Esophagus squamous epithelium (tissue), 5 donors: ENCODE data around the gene MYBPC2. TPM values are rescaled to one million over a fixed set of nuclear protein-coding genes. Genes with fewer than 3 reads are reported as not detected.

Experiments
- DNase-seq: peaks from one replicate; lab custom pipeline; 2025; lab: John Stamatoyannopoulos, UW
- H3K27ac ChIP-seq, 4 donors: fragments of 200-600 bp; sonication (generic); one replicate each; pipeline ENCODE4 v1.5.1; 2016 to 2019; ENCODE audit warnings: mild to moderate bottlenecking in 1 of 4
- H3K27me3 ChIP-seq, 4 donors: fragments of 200-600 bp; sonication (generic); 1 replicate in 3 of 4; 2 replicates in 1 of 4; pipeline versions ENCODE4 v1.5.1 to v1.6.0; 2017 to 2021; ENCODE audit warnings: antibody characterized with exemption in 1 of 4
- H3K36me3 ChIP-seq, 3 donors: fragments of 200-600 bp; sonication (generic); one replicate each; pipeline ENCODE4 v1.5.1; 2016 to 2019
- H3K4me1 ChIP-seq, 3 donors: fragments of 200-600 bp; sonication (generic); one replicate each; pipeline ENCODE4 v1.5.1; 2017 to 2019
- H3K4me3 ChIP-seq, 4 donors: fragments of 200-600 bp; sonication (generic); 1 replicate in 3 of 4; 2 replicates in 1 of 4; pipeline ENCODE4 v1.5.1; 2016 to 2019; ENCODE audit warnings: mild to moderate bottlenecking in 2 of 4, moderate library complexity in 1 of 4
- H3K9me3 ChIP-seq, 3 donors: fragments of 200-600 bp; sonication (generic); one replicate each; pipeline ENCODE4 v1.5.1; 2016 to 2019
- POLR2A ChIP-seq, 4 donors: fragments of 450-650 bp; IDR thresholded peaks; one replicate each; pipeline ENCODE4 v1.6.1; 2017; ENCODE audit warnings: antibody characterized with exemption in 4 of 4, mild to moderate bottlenecking in 4 of 4, moderate library complexity in 3 of 4
- WGBS, 2 donors: methylation state at CpG; one replicate each; pipeline ENCODE4 v1.1.5; 2018; 5-methylcytosine and 5-hydroxymethylcytosine counted together
- intact Hi-C: fragments of 100-400 bp; cut with DNase I; formaldehyde crosslinking; loops from one replicate; pipeline ENCODE4 v1.15.0; 2022
- total RNA-seq, 4 donors: library from RNA; depleted of rRNA; stranded (reverse); fragments of >200 nt; gene quantifications; one replicate each; pipeline ENCODE4 v1.1.0, GENCODE V29; 2016
- TF ChIP-seq, protein P1 (sequence below), 6 experiments: fragments of 450-650 bp in 4 of 6; fragments of 200-600 bp in 2 of 6; sonication (generic) in 2 of 6; IDR thresholded peaks; one replicate each; pipeline ENCODE4 v1.5.1; 2016 to 2019; ENCODE audit warnings: antibody characterized with exemption in 6 of 6, mild to moderate bottlenecking in 4 of 6, moderate library complexity in 4 of 6
- donor health status: DM: yes; HTN: yes; CAD: no.

The MYBPC2 gene
- total RNA-seq, 4 donors from 2014 or later, result 0.19 TPM; not detected in 3

DNA sequence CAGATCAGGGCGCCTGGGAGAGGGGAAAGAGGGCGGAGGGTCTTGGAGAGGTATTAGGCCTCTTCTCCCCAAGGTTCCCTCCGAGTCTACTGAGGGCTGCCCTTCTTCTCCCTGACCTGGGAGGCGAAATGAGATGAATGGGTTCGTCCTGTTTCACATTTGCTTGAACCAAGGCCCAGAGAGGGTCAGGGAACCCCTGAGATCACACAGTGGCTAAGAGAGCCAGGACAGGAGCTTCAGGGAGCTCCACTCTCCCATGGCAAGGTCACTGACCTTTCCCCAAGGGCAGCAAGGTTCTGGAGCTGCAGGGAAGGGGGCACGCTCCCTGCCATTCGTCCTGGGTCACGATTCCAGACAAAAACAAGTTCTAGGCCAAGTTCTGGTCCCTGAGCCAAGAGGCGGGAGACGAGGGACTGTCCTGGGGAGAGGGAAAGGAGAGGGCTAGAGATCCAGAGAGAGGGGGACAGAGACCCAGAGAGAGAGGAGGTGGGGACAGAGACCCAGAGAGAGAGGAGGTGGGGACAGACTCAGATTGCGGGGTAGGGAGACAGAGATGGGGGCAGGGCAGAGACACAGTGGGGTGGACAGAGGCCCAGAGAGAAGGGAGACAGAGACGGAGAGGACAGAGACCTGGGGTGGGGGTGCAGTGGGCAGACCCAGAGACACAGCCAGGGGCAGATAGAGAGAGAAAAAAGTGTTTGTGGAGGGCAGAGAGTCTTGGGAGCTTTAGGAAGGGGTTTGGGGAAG, 80.5 kb downstream of the MYBPC2 start:
- WGBS, 2 donors, result 53 to 62% methylated on average over 10 to 11 of the region's 12 CpGs
- no peak overlapping the region for H3K27ac ChIP-seq
- intact Hi-C loops, result no loop called here
- H3K36me3 ChIP-seq, result peaks cover 0 to 5% (median 0%) of the 10 kb centered on the region in 3 donors
- H3K4me3 ChIP-seq, result no peak overlapping the region
- H3K9me3 ChIP-seq, result no peaks in the 10 kb centered on the region
- peaks cover 7 to 25% (median 8%) of the 10 kb centered on the region in 3 donors for H3K4me1 ChIP-seq
- TF ChIP-seq POLR2A (IDR thresholded peaks at IDR 0.05), result no peak
- TF ChIP-seq, protein P1, sequence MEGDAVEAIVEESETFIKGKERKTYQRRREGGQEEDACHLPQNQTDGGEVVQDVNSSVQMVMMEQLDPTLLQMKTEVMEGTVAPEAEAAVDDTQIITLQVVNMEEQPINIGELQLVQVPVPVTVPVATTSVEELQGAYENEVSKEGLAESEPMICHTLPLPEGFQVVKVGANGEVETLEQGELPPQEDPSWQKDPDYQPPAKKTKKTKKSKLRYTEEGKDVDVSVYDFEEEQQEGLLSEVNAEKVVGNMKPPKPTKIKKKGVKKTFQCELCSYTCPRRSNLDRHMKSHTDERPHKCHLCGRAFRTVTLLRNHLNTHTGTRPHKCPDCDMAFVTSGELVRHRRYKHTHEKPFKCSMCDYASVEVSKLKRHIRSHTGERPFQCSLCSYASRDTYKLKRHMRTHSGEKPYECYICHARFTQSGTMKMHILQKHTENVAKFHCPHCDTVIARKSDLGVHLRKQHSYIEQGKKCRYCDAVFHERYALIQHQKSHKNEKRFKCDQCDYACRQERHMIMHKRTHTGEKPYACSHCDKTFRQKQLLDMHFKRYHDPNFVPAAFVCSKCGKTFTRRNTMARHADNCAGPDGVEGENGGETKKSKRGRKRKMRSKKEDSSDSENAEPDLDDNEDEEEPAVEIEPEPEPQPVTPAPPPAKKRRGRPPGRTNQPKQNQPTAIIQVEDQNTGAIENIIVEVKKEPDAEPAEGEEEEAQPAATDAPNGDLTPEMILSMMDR (IDR thresholded peaks at IDR 0.05), result no peak
- no peak for DNase-seq
- H3K27me3 ChIP-seq, result peaks cover 0 to 22% (median 0%) of the 10 kb centered on the region in 4 donors

DNA sequence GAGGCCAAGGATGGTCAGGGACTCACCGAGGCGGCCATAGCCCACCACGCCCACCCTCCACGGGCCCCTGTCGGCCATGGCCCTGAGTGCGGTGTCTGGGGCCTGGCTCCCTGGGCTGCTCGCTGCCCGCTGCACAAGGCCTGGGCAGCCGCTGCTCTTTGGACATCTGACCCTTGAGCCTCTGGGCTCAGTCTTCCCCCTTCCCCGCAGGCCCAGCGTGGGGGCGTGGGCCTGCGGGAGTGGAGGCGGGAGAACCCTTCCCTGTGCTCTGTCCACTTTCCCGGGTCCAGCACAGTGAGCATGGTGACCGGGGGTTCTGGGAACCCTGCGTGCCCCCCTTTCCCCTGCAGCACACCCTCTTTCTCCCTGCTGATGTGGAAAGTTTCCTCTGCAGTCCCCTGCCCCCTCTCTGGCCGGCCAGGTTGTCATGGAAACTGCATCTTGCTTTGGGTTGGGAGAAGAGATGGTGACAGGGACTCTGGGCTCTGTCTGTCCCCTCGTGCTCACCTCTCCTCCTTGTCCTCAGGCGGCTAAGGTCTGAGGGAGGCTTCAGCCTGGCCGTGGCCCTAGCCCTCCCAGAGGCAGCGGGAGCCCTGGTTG, 81.2 kb downstream of the MYBPC2 start, which contains the start of gene ASPDH:
Gene ASPDH (minus strand): TSS at position 168 of the 600 bp plus-strand sequence. CDS start 90 bp downstream, at position 78.
- peaks cover 0 to 4% (median 0%) of the 10 kb centered on the region in 3 donors for H3K36me3 ChIP-seq
- peaks cover 7 to 25% (median 8%) of the 10 kb centered on the region in 3 donors for H3K4me1 ChIP-seq
- no peak for DNase-seq
- WGBS, 2 donors, result 26 to 48% methylated on average over 12 to 19 of the region's 22 CpGs
- intact Hi-C loops, result no loop called here
- H3K27ac ChIP-seq, result no peak within 1 kb of the TSS
- H3K4me3 ChIP-seq, result no peak within 1 kb of the TSS
- H3K9me3 ChIP-seq, result no peaks in the 10 kb centered on the region
- TF ChIP-seq POLR2A (IDR thresholded peaks at IDR 0.05), result no peak
- TF ChIP-seq, protein P1 (IDR thresholded peaks at IDR 0.05), result no peak
- H3K27me3 ChIP-seq, result peaks cover 0 to 22% (median 0%) of the 10 kb centered on the region in 4 donors

DNA sequence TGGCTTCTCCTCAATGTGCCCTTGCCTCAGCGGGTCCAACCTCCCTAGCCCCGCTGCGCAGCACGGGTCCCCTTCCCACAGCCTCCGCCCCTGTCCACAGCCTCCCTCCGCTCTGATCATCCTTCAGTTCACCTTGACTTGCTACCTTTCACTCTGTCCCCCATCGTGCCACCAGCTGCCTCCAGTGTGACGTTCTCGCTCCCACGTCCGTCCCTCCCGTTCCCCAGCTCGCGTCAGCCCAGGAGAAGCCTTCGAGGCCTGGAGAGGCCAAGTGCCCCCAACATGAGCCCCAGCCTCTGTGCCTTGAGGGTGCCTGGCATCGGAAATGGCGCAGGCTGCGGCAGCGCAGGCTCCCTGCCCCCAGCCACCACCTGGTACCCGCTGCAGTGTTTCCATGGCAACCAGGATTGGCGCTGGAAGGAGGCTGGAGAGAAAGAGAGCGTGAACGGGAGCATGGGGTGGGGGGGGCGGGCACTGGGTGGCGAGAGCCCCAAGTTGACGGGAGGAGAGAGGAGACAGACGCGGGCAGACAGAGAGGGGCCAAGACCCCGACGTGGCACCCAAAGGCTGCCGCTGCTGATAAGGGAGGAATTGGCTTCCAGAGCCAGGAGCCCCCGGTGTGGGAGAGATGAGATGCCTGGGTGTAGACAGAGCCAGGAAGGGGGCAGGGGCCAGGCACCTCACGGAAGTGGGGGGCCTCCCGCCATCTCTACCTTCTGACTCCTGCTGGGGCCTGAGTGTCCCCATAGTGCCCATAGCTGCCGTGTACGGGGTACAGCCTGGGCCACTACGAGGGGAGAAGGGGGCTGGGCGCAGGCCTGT, 81.9 kb downstream of the MYBPC2 start:
- WGBS, 2 donors, result 38 to 42% methylated on average over 23 to 26 of the region's 38 CpGs
- no peak for TF ChIP-seq POLR2A (IDR thresholded peaks at IDR 0.05)
- TF ChIP-seq, protein P1 (IDR thresholded peaks at IDR 0.05), result no peak
- no peak for DNase-seq
- Histone ChIP-seq H3K27me3 (peaks cover 0 to 22% (median 0%) of the 10 kb centered on the region in 4 donors), H3K9me3 (no peaks in the 10 kb centered on the region), H3K4me1 (peaks cover 7 to 21% (median 8%) of the 10 kb centered on the region in 3 donors), H3K36me3 (no peaks in the 10 kb centered on the region), H3K27ac (no peak overlapping the region), H3K4me3 (no peak overlapping the region)
- intact Hi-C loops, result no loop called here

DNA sequence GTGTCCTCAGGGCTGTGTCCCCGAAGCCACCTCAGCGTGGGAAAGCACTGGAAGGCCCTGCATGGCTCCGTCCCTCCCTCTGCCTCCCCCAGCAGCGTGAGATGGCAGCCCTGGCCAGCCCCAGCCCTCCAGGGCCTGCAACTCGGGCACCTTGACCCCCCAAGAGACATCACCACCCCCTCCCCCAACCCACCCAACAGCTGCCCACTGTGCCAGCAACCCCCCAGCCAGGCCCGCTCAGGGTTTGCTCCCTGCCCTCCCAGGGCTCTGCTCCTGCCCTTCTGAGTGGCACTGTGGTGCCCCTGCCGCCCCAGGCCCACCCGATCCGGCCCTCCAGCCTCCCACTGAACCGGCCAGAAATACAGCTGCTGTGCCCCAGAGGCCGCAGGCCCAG, 82.5 kb downstream of the MYBPC2 start:
- H3K36me3 ChIP-seq, result no peaks in the 10 kb centered on the region
- no peak overlapping the region for H3K4me3 ChIP-seq
- H3K27me3 ChIP-seq, result peaks cover 0 to 22% (median 0%) of the 10 kb centered on the region in 4 donors
- H3K4me1 ChIP-seq, result peaks cover 5 to 16% (median 6%) of the 10 kb centered on the region in 3 donors
- no CpG with 5 or more reads among the region's 11 CpGs for WGBS, 2 donors
- H3K9me3 ChIP-seq, result no peaks in the 10 kb centered on the region
- TF ChIP-seq, protein P1 (IDR thresholded peaks at IDR 0.05), result no peak
- no peak for TF ChIP-seq POLR2A (IDR thresholded peaks at IDR 0.05)
- no peak overlapping the region for H3K27ac ChIP-seq
- intact Hi-C loops, result no loop called here
- no peak for DNase-seq

Other genes starting within 250 kb of the MYBPC2 start
- 100 to 1,000 TPM in 1 of 4 donors, 10 to 100 TPM in 3; 31.1 to 141 (median 39.0) TPM for gene MYH14, start 229.3 kb upstream of the MYBPC2 start, total RNA-seq
- gene KCNC3, start 103.5 kb upstream of the MYBPC2 start, total RNA-seq, result under 1 TPM in 3 of 4 donors, not detected in 1; 0.48 to 0.87 (median 0.57) TPM
- under 1 TPM in 1 of 4 donors, not detected in 3; 0.38 TPM for gene NAPSA, start 67.3 kb upstream of the MYBPC2 start, total RNA-seq
- 10 to 100 TPM; 48.6 to 84.1 (median 68.1) TPM for gene NR1H2, start 56.4 kb upstream of the MYBPC2 start, total RNA-seq
- gene POLD1, start 48.5 kb upstream of the MYBPC2 start, total RNA-seq, result 10 to 100 TPM; 14.0 to 18.8 (median 17.6) TPM
- under 1 TPM in 1 of 4 donors, not detected in 3; 0.32 TPM for gene SPIB, start 14.0 kb upstream of the MYBPC2 start, total RNA-seq
- gene EMC10, start 43.6 kb downstream of the MYBPC2 start, total RNA-seq, result 10 to 100 TPM; 50.2 to 76.1 (median 59.7) TPM
- gene GARIN5A, start 44.0 kb downstream of the MYBPC2 start, total RNA-seq, result 1 to 10 TPM in 3 of 4 donors, under 1 TPM in 1; 0.53 to 2.0 (median 1.5) TPM
- gene JOSD2, start 78.3 kb downstream of the MYBPC2 start, total RNA-seq, result 10 to 100 TPM; 26.3 to 45.1 (median 34.9) TPM
- gene ASPDH, start 81.0 kb downstream of the MYBPC2 start, total RNA-seq, result not detected
- 1 to 10 TPM in 1 of 4 donors, under 1 TPM in 3; 0.18 to 1.5 (median 0.44) TPM for gene LRRC4B, start 135.5 kb downstream of the MYBPC2 start, total RNA-seq
- gene SYT3, start 207.0 kb downstream of the MYBPC2 start, total RNA-seq, result 1 to 10 TPM in 1 of 4 donors, under 1 TPM in 1, not detected in 2; 0.53 to 2.2 TPM
- not detected for gene C19orf81, start 216.6 kb downstream of the MYBPC2 start, total RNA-seq